OCI-LY7 (cell line): Measurements from ENCODE around the gene TNP2.

Source experiments
- CTCF ChIP-seq: fragments of 200-600 bp; sonication (generic); conservative IDR thresholded peaks from 2 replicates; pipeline ENCODE4 v1.5.1; 2014; ENCODE audit warnings: mild to moderate bottlenecking, antibody characterized with exemption, low read length, moderate library complexity, mixed read lengths
- EZH2phosphoT487 ChIP-seq: fragments of 200-600 bp; sonication (generic); IDR thresholded peaks from 2 replicates; pipeline ENCODE4 v1.6.1; 2018; ENCODE audit warnings: low read depth, borderline replicate concordance, mild to moderate bottlenecking, mixed run types, antibody characterized with exemption, low read length, moderate library complexity, mixed read lengths

- TF ChIP-seq CTCF = no peak
- TF ChIP-seq EZH2phosphoT487 = no peak
These were observed 22.1 kb upstream of the TNP2 start for GRCh38 chr16:11291091-11291703.
